Activated CD8-positive, alpha-beta memory T cell treated with anti-CD3 and anti-CD28 coated beads, Interleukin-2, amount 50 U/mL, for 24 hours (primary cell): Measurements from ENCODE around the gene LGI4.

ENCODE experiments used
- DNase-seq: peaks from one replicate; pipeline ENCODE4 v3.0.0-alpha.2; 2020; ENCODE audit errors: extremely low read depth

Gene LGI4

GRCh38 chr19:35123573-35123972 is 11.3 kb downstream of the LGI4 start:
- DNase-seq = no peak

- DNase-seq = no peak
Measured at GRCh38 chr19:35122687-35123551, 11.9 kb downstream of the LGI4 start.

- DNase-seq = no peak
Measured at GRCh38 chr19:35120898-35121297, 14.0 kb downstream of the LGI4 start.

GRCh38 chr19:35120492-35120891 is 14.4 kb downstream of the LGI4 start:
- no peak for DNase-seq

- no peak for DNase-seq
Measured at GRCh38 chr19:35119578-35120155, 15.2 kb downstream of the LGI4 start.

GRCh38 chr19:35119091-35119490 is 15.8 kb downstream of the LGI4 start:
- no peak for DNase-seq

- no peak for DNase-seq
Measured at GRCh38 chr19:35118268-35119020, 16.4 kb downstream of the LGI4 start.

- no peak for DNase-seq
Measured at GRCh38 chr19:35117799-35118198, 17.1 kb downstream of the LGI4 start.

- DNase-seq = no peak
Measured at GRCh38 chr19:35117116-35117515, 17.7 kb downstream of the LGI4 start.

GRCh38 chr19:35116072-35116801 is 18.6 kb downstream of the LGI4 start:
- DNase-seq = no peak

GRCh38 chr19:35115177-35115951 is 19.5 kb downstream of the LGI4 start, which contains the start of gene FXYD3:
FXYD3 (plus strand) TSS chr19:35115823; CDS start chr19:35119377, 3,554 bp downstream.
- no peak for DNase-seq

- peak; percentile 28 for DNase-seq
Measured at GRCh38 chr19:35114353-35115176, 20.3 kb downstream of the LGI4 start.

GRCh38 chr19:35112995-35113688 is 21.7 kb downstream of the LGI4 start:
- DNase-seq = no peak

GRCh38 chr19:35110974-35111373 is 23.9 kb downstream of the LGI4 start:
- DNase-seq = no peak

GRCh38 chr19:35109395-35110112 is 25.3 kb downstream of the LGI4 start:
- no peak for DNase-seq

- DNase-seq = no peak
Measured at GRCh38 chr19:35108730-35109129, 26.1 kb downstream of the LGI4 start.

- no peak for DNase-seq
Measured at GRCh38 chr19:35107545-35107944, 27.3 kb downstream of the LGI4 start.

- DNase-seq = no peak
Measured at GRCh38 chr19:35106898-35107541, 27.8 kb downstream of the LGI4 start.

GRCh38 chr19:35106291-35106583 is 28.6 kb downstream of the LGI4 start:
- no peak for DNase-seq
